Measurements from ENCODE around the gene TRIM32. TPM values are rescaled to one million over a fixed set of nuclear protein-coding genes. Genes with fewer than 3 reads are reported as not detected.

TRIM32 gene
- total RNA-seq: 13.7 and 27.3 TPM in 2 replicates

GRCh38 chr9:116687074-116687753 is at the start of gene TRIM32:
TSS of gene TRIM32 (plus strand) at chr9:116687305. CDS start at chr9:116697743, 10,438 bp downstream.

